HG03457 (cell line): Measurements from ENCODE around the gene ATP10B.

ENCODE experiments used
- ATAC-seq: cut with Tn5 transposase; IDR thresholded peaks from one replicate; pipeline ENCODE4 v1.9.1; 2021; ENCODE audit warnings: moderate number of reproducible peaks; ENCODE audit not compliant: unreplicated experiment

Gene ATP10B

GRCh38 chr5:160697281-160697680, 154.7 kb downstream of the ATP10B start:
- no peak for ATAC-seq

GRCh38 chr5:160694896-160695295, 157.1 kb downstream of the ATP10B start:
- no peak for ATAC-seq

- no peak for ATAC-seq
These were observed 158.1 kb downstream of the ATP10B start for GRCh38 chr5:160693831-160694465.

GRCh38 chr5:160692271-160692670, 159.7 kb downstream of the ATP10B start:
- no peak for ATAC-seq

GRCh38 chr5:160685695-160686094, 166.3 kb downstream of the ATP10B start:
- ATAC-seq: peak; percentile 78

- no peak for ATAC-seq
These were observed 166.8 kb downstream of the ATP10B start for GRCh38 chr5:160685219-160685618.

GRCh38 chr5:160679567-160680309, 172.3 kb downstream of the ATP10B start:
- ATAC-seq: no peak

GRCh38 chr5:160675988-160676387, 176.0 kb downstream of the ATP10B start:
- no peak for ATAC-seq

- ATAC-seq: no peak
These were observed 177.1 kb downstream of the ATP10B start for GRCh38 chr5:160674901-160675300.

- ATAC-seq: no peak
These were observed 179.5 kb downstream of the ATP10B start for GRCh38 chr5:160672521-160672920.

GRCh38 chr5:160668356-160668755, 183.7 kb downstream of the ATP10B start:
- ATAC-seq: no peak

GRCh38 chr5:160667160-160667559, 184.9 kb downstream of the ATP10B start:
- no peak for ATAC-seq

- ATAC-seq: no peak
These were observed 186.6 kb downstream of the ATP10B start for GRCh38 chr5:160665460-160665859.

- ATAC-seq: no peak
These were observed 191.9 kb downstream of the ATP10B start for GRCh38 chr5:160660132-160660531.

- ATAC-seq: no peak
These were observed 194.2 kb downstream of the ATP10B start for GRCh38 chr5:160657622-160658458.

GRCh38 chr5:160657068-160657507, 194.9 kb downstream of the ATP10B start:
- ATAC-seq: no peak

GRCh38 chr5:160655717-160656116, 196.3 kb downstream of the ATP10B start:
- ATAC-seq: no peak

- ATAC-seq: no peak
These were observed 200.0 kb downstream of the ATP10B start for GRCh38 chr5:160651692-160652645.

- peak; percentile 65 for ATAC-seq
These were observed 202.7 kb downstream of the ATP10B start for GRCh38 chr5:160649304-160649703.

- ATAC-seq: no peak
These were observed 206.0 kb downstream of the ATP10B start for GRCh38 chr5:160646033-160646432.
